Measurements from ENCODE around the gene ANK3.

DNA sequence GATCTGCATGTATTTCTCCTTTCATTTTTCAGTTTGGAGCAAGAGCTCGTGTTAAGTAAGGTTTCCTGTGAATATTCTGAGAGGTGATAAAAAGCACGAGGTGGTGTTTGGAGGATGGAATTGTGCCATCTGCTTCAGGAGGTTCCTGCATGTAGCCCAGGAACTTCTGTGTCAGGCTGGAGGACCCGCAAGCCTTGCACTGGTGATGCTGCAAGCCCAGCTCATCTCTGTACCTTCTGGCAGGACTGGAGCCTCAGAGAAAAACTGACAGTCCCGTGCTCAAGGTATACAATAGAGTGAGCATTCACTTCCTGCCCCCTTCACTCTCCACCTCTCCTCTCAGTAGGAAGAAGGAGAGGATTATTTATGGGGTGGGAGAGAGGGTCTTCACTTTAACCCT lies 242.7 kb downstream of the ANK3 start:
- TF ChIP-seq, protein P1, sequence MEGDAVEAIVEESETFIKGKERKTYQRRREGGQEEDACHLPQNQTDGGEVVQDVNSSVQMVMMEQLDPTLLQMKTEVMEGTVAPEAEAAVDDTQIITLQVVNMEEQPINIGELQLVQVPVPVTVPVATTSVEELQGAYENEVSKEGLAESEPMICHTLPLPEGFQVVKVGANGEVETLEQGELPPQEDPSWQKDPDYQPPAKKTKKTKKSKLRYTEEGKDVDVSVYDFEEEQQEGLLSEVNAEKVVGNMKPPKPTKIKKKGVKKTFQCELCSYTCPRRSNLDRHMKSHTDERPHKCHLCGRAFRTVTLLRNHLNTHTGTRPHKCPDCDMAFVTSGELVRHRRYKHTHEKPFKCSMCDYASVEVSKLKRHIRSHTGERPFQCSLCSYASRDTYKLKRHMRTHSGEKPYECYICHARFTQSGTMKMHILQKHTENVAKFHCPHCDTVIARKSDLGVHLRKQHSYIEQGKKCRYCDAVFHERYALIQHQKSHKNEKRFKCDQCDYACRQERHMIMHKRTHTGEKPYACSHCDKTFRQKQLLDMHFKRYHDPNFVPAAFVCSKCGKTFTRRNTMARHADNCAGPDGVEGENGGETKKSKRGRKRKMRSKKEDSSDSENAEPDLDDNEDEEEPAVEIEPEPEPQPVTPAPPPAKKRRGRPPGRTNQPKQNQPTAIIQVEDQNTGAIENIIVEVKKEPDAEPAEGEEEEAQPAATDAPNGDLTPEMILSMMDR (IDR thresholded peaks at IDR 0.05; ENCODE audit: poor library complexity): no peak
- no peak for TF ChIP-seq EZH2phosphoT487 (IDR thresholded peaks at IDR 0.05; ENCODE audit: low read depth, severe bottlenecking, unreplicated experiment)
